Naive thymus-derived CD4-positive, alpha-beta T cell (primary cell): Measurements from ENCODE around the gene PIP4K2A. TPM values are rescaled to one million over a fixed set of nuclear protein-coding genes. Genes with fewer than 3 reads are reported as not detected.

Experiments used
- ATAC-seq: fragments of 150-1000 bp; cut with Tn5 transposase; 2 replicates; pipeline ENCODE4 v1.10.0; 2021; ENCODE audit warnings: mild to moderate bottlenecking, moderate library complexity
- CTCF ChIA-PET: fragments of 350-600 bp; sonication (Branson Sonifier 250); formaldehyde crosslinking; loops from one replicate; lab custom pipeline; 2021; ENCODE audit warnings: antibody characterized with exemption; lab: Charles Lee
- POLR2A ChIA-PET: fragments of 350-600 bp; sonication (Branson Sonifier 250); formaldehyde crosslinking; loops from one replicate; lab custom pipeline; 2021; ENCODE audit warnings: antibody characterized with exemption, inconsistent platforms; lab: Charles Lee
- DNase-seq, 9 donors: peaks; one replicate each; pipeline versions ENCODE4 v3.0.0 to v3.0.0-alpha.2; 2020 to 2022; ENCODE audit warnings: mixed read lengths in 1 of 9
- H3K27ac ChIP-seq: one replicate; pipeline ENCODE4 v1.7.0; 2013; ENCODE audit warnings: mild to moderate bottlenecking, low read depth, low read length, moderate library complexity
- H3K27me3 ChIP-seq, 2 donors: one replicate each; pipeline ENCODE4 v1.7.0; 2013; ENCODE audit warnings: low read length in 2 of 2, mild to moderate bottlenecking in 2 of 2, moderate library complexity in 2 of 2; ENCODE audit not compliant: control insufficient read depth in 2 of 2, insufficient read depth in 2 of 2
- H3K36me3 ChIP-seq, 3 experiments: 1 replicate in 2 of 3; 2 replicates in 1 of 3; pipeline ENCODE4 v1.7.0; 2013; ENCODE audit warnings: low read length in 3 of 3, mild to moderate bottlenecking in 3 of 3, moderate library complexity in 1 of 3; ENCODE audit not compliant: insufficient read depth in 3 of 3, control insufficient read depth in 2 of 3
- H3K4me1 ChIP-seq, 2 donors: one replicate each; pipeline ENCODE4 v1.7.0; 2013; ENCODE audit warnings: low read length in 2 of 2, mild to moderate bottlenecking in 2 of 2, moderate library complexity in 1 of 2; ENCODE audit not compliant: control insufficient read depth in 2 of 2, insufficient read depth in 2 of 2
- H3K4me3 ChIP-seq: 2 replicates; pipeline ENCODE4 v1.7.0; 2013; ENCODE audit warnings: mild to moderate bottlenecking, low read length
- H3K9me3 ChIP-seq, 3 experiments: 1 replicate in 2 of 3; 2 replicates in 1 of 3; pipeline ENCODE4 v1.7.0; 2013; ENCODE audit warnings: low read length in 3 of 3; ENCODE audit not compliant: control insufficient read depth in 2 of 3
- H3K27ac Mint-ChIP-seq, 9 donors: one replicate each; pipeline ENCODE4 v1.8.0; 2020 to 2022; ENCODE audit warnings: mixed read lengths in 9 of 9, mild to moderate bottlenecking in 8 of 9, moderate library complexity in 5 of 9, inconsistent platforms in 2 of 9
- H3K27me3 Mint-ChIP-seq, 5 donors: one replicate each; pipeline ENCODE4 v1.8.0; 2021 to 2022; ENCODE audit warnings: mixed read lengths in 5 of 5, mild to moderate bottlenecking in 1 of 5
- H3K36me3 Mint-ChIP-seq, 5 donors: one replicate each; pipeline ENCODE4 v1.8.0; 2020 to 2022; ENCODE audit warnings: mixed read lengths in 5 of 5, mild to moderate bottlenecking in 3 of 5, inconsistent platforms in 1 of 5
- H3K4me1 Mint-ChIP-seq, 7 donors: one replicate each; pipeline ENCODE4 v1.8.0; 2020 to 2022; ENCODE audit warnings: mixed read lengths in 7 of 7, mild to moderate bottlenecking in 3 of 7, inconsistent platforms in 1 of 7
- H3K4me3 Mint-ChIP-seq, 10 donors: one replicate each; pipeline ENCODE4 v1.8.0; 2020 to 2022; ENCODE audit warnings: mild to moderate bottlenecking in 10 of 10, mixed read lengths in 10 of 10, moderate library complexity in 6 of 10, inconsistent platforms in 2 of 10
- H3K9me3 Mint-ChIP-seq, 11 donors: one replicate each; pipeline ENCODE4 v1.8.0; 2020 to 2022; ENCODE audit warnings: mixed read lengths in 11 of 11, mild to moderate bottlenecking in 4 of 11, inconsistent platforms in 1 of 11, moderate library complexity in 1 of 11
- intact Hi-C, 2 donors: fragments of 100-400 bp; cut with micrococcal nuclease; formaldehyde crosslinking; loops; one replicate each; pipeline ENCODE4 v1.15.1; 2023
- polyA plus RNA-seq, 2 donors: library from polyadenylated mRNA; unstranded; fragments of 300-500 nt; fragmentation: Illumina TruSeq; gene quantifications; one replicate each; pipeline ENCODE4 v1.2.3, GENCODE V29; 2021
- total RNA-seq, 6 experiments: library from RNA in 5 of 6; stranded (reverse) in 5 of 6; gene quantifications; 1 replicate in 5 of 6; 2 replicates in 1 of 6; pipeline ENCODE4 v1.2.3 and lab custom pipeline; 2021 to 2026

Gene PIP4K2A
- total and polyA plus RNA-seq, 7 experiments from 2014 or later, result 40.9 to 152 (median 134) TPM

GRCh38 chr10:22649390-22649841 lies 65.0 kb downstream of the PIP4K2A start:
- peak in 2 of 9 donors; percentile 33 to 42 for DNase-seq
- peaks cover 97 to 98% of the 10 kb centered on the region in 2 donors for H3K4me1 ChIP-seq
- intact Hi-C loops, result no loop called here
- ChIA-PET POLR2A (interaction anchor here (0.8 to 4.3 kb wide), 16 partner anchors 8 to 210 kb away, joined by 3 to 23 read pairs (median 4); partner anchors contain the start of gene PIP4K2A), CTCF (interaction anchor here (0.6 to 0.8 kb wide), 2 partner anchors 9 to 17 kb away, joined by 3 to 4 read pairs; no protein-coding TSS in a partner anchor)
- no peaks in the 10 kb centered on the region for H3K9me3 ChIP-seq
- peak overlapping the region; percentile 72 to 89 (median 84) for H3K4me3 Mint-ChIP-seq
- peak overlapping the region; percentile 75 to 97 (median 93) for H3K27ac Mint-ChIP-seq
- peaks cover 77 to 95% (median 88%) of the 10 kb centered on the region in 7 donors for H3K4me1 Mint-ChIP-seq
- peak overlapping the region; percentile 37 for H3K4me3 ChIP-seq
- peak overlapping the region; percentile 30 for H3K27ac ChIP-seq
- H3K27me3 ChIP-seq, result no peaks in the 10 kb centered on the region
- no peaks in the 10 kb centered on the region for H3K36me3 ChIP-seq
- peak; percentile 42 for ATAC-seq
- peaks cover 0 to 4% (median 0%) of the 10 kb centered on the region in 11 donors for H3K9me3 Mint-ChIP-seq
- no peaks in the 10 kb centered on the region for H3K27me3 Mint-ChIP-seq
- H3K36me3 Mint-ChIP-seq, result peaks cover 0 to 31% (median 3%) of the 10 kb centered on the region in 5 donors

- intact Hi-C loops, result loop anchor here in 1 of 2 donors (1.0 kb wide), 1 partner anchor 10 kb away; no protein-coding TSS in a partner anchor
- peaks cover 0 to 4% (median 0%) of the 10 kb centered on the region in 11 donors for H3K9me3 Mint-ChIP-seq
- peak overlapping the region; percentile 75 to 97 (median 93) for H3K27ac Mint-ChIP-seq
- Histone ChIP-seq H3K4me3 (peak overlapping the region; percentile 37), H3K27ac (peak overlapping the region; percentile 53), H3K9me3 (no peaks in the 10 kb centered on the region), H3K27me3 (no peaks in the 10 kb centered on the region), H3K36me3 (no peaks in the 10 kb centered on the region), H3K4me1 (peaks cover 97 to 98% of the 10 kb centered on the region in 2 donors)
- H3K36me3 Mint-ChIP-seq, result peaks cover 0 to 37% (median 5%) of the 10 kb centered on the region in 5 donors
- no peak for DNase-seq
- peaks cover 79 to 96% (median 90%) of the 10 kb centered on the region in 7 donors for H3K4me1 Mint-ChIP-seq
- POLR2A ChIA-PET, result interaction anchor here (0.8 to 4.0 kb wide), 10 partner anchors 9 to 56 kb away, joined by 3 to 23 read pairs (median 4); no protein-coding TSS in a partner anchor
- CTCF ChIA-PET, result no interaction called here
- H3K4me3 Mint-ChIP-seq, result peak overlapping the region in 9 of 10 donors; percentile 60 to 89 (median 82)
- no peaks in the 10 kb centered on the region for H3K27me3 Mint-ChIP-seq
- ATAC-seq, result no peak
Observed at GRCh38 chr10:22648547-22648961, 65.8 kb downstream of the PIP4K2A start.

GRCh38 chr10:22647244-22647643 lies 67.1 kb downstream of the PIP4K2A start:
- H3K27ac ChIP-seq, result peak overlapping the region; percentile 62
- H3K4me1 ChIP-seq, result peaks cover 95 to 97% of the 10 kb centered on the region in 2 donors
- peak overlapping the region; percentile 8 for H3K4me3 ChIP-seq
- Mint-ChIP-seq H3K4me3 (peak overlapping the region; percentile 70 to 89 (median 82)), H3K27ac (peak overlapping the region; percentile 75 to 97 (median 93)), H3K9me3 (peaks cover 0 to 2% (median 0%) of the 10 kb centered on the region in 11 donors), H3K27me3 (no peaks in the 10 kb centered on the region), H3K36me3 (peaks cover 0 to 33% (median 5%) of the 10 kb centered on the region in 5 donors), H3K4me1 (peaks cover 77 to 95% (median 88%) of the 10 kb centered on the region in 7 donors)
- DNase-seq, result no peak
- H3K36me3 ChIP-seq, result no peaks in the 10 kb centered on the region
- H3K9me3 ChIP-seq, result no peaks in the 10 kb centered on the region
- H3K27me3 ChIP-seq, result no peaks in the 10 kb centered on the region
- no peak for ATAC-seq
- intact Hi-C loops, result loop anchor here in 1 of 2 donors (2.0 kb wide), 2 partner anchors 36 to 340 kb away; no protein-coding TSS in a partner anchor
- ChIA-PET CTCF (interaction anchor here (0.6 to 1.6 kb wide), 4 partner anchors 9 to 304 kb away, joined by 3 to 6 read pairs (median 3); no protein-coding TSS in a partner anchor), POLR2A (interaction anchor here (0.6 to 1.4 kb wide), 8 partner anchors 19 to 65 kb away, joined by 3 to 5 read pairs (median 3); no protein-coding TSS in a partner anchor)

GRCh38 chr10:22646388-22646853 lies 68.0 kb downstream of the PIP4K2A start:
- Histone ChIP-seq H3K36me3 (no peaks in the 10 kb centered on the region), H3K4me1 (peaks cover 92 to 97% of the 10 kb centered on the region in 2 donors), H3K9me3 (no peaks in the 10 kb centered on the region), H3K27me3 (no peaks in the 10 kb centered on the region), H3K4me3 (peak overlapping the region; percentile 6), H3K27ac (peak overlapping the region; percentile 62)
- peak in 7 of 9 donors; percentile 28 to 51 (median 39) for DNase-seq
- Mint-ChIP-seq H3K4me1 (peaks cover 77 to 95% (median 89%) of the 10 kb centered on the region in 7 donors), H3K27ac (peak overlapping the region; percentile 75 to 97 (median 93)), H3K9me3 (peaks cover 0 to 2% (median 0%) of the 10 kb centered on the region in 11 donors), H3K27me3 (no peaks in the 10 kb centered on the region), H3K36me3 (peaks cover 5 to 38% (median 9%) of the 10 kb centered on the region in 5 donors), H3K4me3 (peak overlapping the region; percentile 70 to 89 (median 82))
- POLR2A ChIA-PET, result interaction anchor here (0.7 to 1.4 kb wide), 8 partner anchors 9 to 66 kb away, joined by 3 to 9 read pairs (median 3); no protein-coding TSS in a partner anchor
- CTCF ChIA-PET, result interaction anchor here (0.6 to 1.6 kb wide), 2 partner anchors 25 to 59 kb away, joined by 3 read pairs; no protein-coding TSS in a partner anchor
- intact Hi-C loops, result loop anchor here (1.0 to 2.0 kb wide), 7 partner anchors 9 to 340 kb away; no protein-coding TSS in a partner anchor
- peak; percentile 82 for ATAC-seq

- no peaks in the 10 kb centered on the region for H3K9me3 ChIP-seq
- no peak for ATAC-seq
- Mint-ChIP-seq H3K4me3 (peak overlapping the region; percentile 9 to 73 (median 57)), H3K4me1 (peaks cover 65 to 93% (median 84%) of the 10 kb centered on the region in 7 donors), H3K9me3 (peaks cover 0 to 2% (median 0%) of the 10 kb centered on the region in 11 donors), H3K36me3 (peaks cover 5 to 40% (median 14%) of the 10 kb centered on the region in 5 donors), H3K27me3 (no peaks in the 10 kb centered on the region), H3K27ac (peak overlapping the region; percentile 31 to 93 (median 88))
- H3K27me3 ChIP-seq, result no peaks in the 10 kb centered on the region
- CTCF ChIA-PET, result interaction anchor here (1.2 to 1.3 kb wide), 2 partner anchors 12 to 344 kb away, joined by 3 read pairs; no protein-coding TSS in a partner anchor
- H3K4me1 ChIP-seq, result peaks cover 77 to 97% of the 10 kb centered on the region in 2 donors
- POLR2A ChIA-PET, result interaction anchor here (0.6 to 3.6 kb wide), 2 partner anchors 10 to 304 kb away, joined by 3 to 11 read pairs; no protein-coding TSS in a partner anchor
- intact Hi-C loops, result no loop called here
- DNase-seq, result no peak
- no peaks in the 10 kb centered on the region for H3K36me3 ChIP-seq
- no peak overlapping the region for H3K27ac ChIP-seq
- no peak overlapping the region for H3K4me3 ChIP-seq
Observed at GRCh38 chr10:22644222-22644621, 70.2 kb downstream of the PIP4K2A start.

- Mint-ChIP-seq H3K36me3 (peaks cover 5 to 41% (median 14%) of the 10 kb centered on the region in 5 donors), H3K27me3 (no peaks in the 10 kb centered on the region), H3K4me1 (peaks cover 65 to 93% (median 84%) of the 10 kb centered on the region in 7 donors), H3K4me3 (peak overlapping the region; percentile 9 to 73 (median 57)), H3K9me3 (peaks cover 0 to 2% (median 0%) of the 10 kb centered on the region in 11 donors), H3K27ac (peak overlapping the region; percentile 31 to 93 (median 88))
- intact Hi-C loops, result no loop called here
- DNase-seq (no peak), ATAC-seq (no peak)
- no peak overlapping the region for H3K27ac ChIP-seq
- CTCF ChIA-PET, result interaction anchor here (1.2 to 1.3 kb wide), 2 partner anchors 12 to 345 kb away, joined by 3 read pairs; no protein-coding TSS in a partner anchor
- no peaks in the 10 kb centered on the region for H3K36me3 ChIP-seq
- POLR2A ChIA-PET, result interaction anchor here (0.6 to 3.6 kb wide), 3 partner anchors 10 to 304 kb away, joined by 3 to 11 read pairs (median 3); no protein-coding TSS in a partner anchor
- H3K27me3 ChIP-seq, result no peaks in the 10 kb centered on the region
- H3K4me3 ChIP-seq, result no peak overlapping the region
- no peaks in the 10 kb centered on the region for H3K9me3 ChIP-seq
- peaks cover 75 to 97% of the 10 kb centered on the region in 2 donors for H3K4me1 ChIP-seq
Observed at GRCh38 chr10:22643775-22644174, 70.6 kb downstream of the PIP4K2A start.
